Left hindlimb (tissue), 1 donor: Measurements from ENCODE around the gene FCRL5.

Experiments used
- DNase-seq: peaks from one replicate; pipeline ENCODE4 v3.0.0-alpha.2; 2018

The FCRL5 gene

DNA sequence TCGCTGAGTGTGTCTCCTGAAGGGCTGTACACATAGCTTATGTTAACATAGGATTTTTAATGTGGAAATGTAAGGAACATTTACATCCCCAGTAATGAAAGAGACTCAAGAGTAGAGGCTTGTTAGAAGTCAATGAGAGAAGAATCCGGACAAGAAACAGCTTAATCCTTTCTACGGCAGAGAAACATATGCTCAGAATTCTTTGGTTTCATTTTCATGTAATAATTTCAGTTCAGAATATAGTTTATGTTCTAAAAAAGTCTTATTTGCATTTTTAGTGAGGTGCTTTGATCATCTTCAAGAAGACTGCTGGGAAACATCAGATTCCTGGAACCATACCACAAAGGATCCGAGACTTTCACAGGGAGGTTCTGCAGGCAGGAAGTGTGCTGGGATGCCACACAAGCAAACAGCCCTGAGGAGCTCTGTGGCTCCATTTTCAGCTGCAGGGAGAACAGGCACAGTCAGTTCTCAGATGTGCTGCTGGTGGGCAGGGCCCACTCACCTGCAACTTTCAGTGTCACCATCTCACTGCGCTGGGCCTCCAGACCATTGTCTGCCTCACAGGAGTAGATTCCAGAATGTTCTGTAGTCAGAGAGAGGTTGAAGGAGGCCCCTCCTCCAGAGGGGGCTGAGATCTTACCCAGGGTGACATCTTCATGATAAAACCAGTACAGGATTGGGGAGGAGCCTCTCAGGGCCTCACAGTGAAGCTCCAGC is 28.4 kb downstream of the FCRL5 start:
- no peak for DNase-seq

DNA sequence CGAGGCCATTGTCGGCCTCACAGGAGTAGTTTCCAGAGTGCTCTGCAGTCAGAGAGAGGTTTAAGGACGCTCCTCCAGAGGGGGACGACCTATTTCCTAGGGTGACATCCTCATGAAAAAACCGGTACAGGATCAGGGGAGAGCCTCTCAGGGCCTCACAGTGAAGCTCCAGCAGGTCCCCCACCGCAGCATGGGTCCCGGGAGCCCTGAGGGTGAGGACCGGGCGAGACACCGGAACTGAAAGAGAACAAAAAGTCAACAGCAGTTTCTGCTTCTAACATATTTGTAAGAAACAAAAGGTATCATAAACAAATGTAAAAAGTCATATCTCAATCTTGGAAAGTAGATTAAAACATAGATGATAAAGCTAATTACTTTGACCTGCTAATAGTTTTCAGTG is 31.3 kb downstream of the FCRL5 start:
- no peak for DNase-seq

DNA sequence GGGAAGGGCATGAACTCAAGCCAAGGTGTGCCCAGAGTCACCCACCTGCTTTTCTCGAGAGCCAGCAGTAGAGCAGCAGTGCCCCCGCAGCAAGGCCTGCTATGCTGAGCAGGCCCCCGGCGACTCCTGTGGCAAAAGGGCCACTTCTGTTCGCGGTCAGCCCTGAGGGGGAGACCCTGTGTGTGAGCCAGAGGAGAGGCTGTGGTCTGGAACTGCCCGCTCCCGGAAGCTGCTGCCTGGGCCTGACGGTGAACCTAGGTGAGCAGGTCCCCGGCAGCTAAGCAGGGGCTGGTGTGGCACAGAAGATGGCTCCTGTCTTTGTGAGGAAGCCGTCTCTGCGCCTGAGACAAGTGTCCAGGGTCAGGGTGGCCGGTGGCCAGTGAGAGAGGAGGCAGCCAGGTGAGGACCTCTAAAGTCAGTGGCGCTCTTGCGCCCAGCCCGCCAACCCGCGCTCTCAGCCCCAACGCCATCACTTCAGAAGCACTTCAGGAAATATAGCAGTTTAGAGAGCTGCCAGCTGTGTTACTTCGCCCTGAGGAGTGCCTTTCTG is 31.9 kb downstream of the FCRL5 start:
- no peak for DNase-seq

GRCh38 chr1:157519451-157519850 is 32.9 kb downstream of the FCRL5 start:
- DNase-seq = no peak

- DNase-seq = no peak
Measured at GRCh38 chr1:157517016-157517415, 35.3 kb downstream of the FCRL5 start.

DNA sequence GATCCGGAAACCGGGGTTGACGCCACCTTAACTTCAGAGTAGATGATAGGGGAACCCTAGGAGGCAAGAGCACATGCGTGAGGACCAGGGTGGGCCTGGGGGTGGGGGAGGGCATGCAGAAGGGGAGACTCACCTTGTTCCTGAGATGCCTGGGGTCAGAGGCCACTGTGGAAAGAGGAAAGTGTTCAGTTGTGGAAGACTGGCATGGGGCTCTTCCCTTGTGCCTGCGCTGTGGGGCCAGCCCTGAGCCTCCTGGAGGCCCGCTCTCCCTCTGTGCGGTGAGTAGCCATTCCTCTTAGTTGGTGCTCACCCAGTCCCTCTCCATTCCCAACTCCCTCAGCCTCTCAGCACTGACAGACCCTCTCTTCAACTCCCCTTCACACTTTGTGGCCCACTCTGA is 36.6 kb downstream of the FCRL5 start:
- DNase-seq = no peak

GRCh38 chr1:157515141-157515540 is 37.2 kb downstream of the FCRL5 start:
- no peak for DNase-seq

GRCh38 chr1:157512036-157512969 is 40.0 kb downstream of the FCRL5 start:
- DNase-seq = no peak

DNA sequence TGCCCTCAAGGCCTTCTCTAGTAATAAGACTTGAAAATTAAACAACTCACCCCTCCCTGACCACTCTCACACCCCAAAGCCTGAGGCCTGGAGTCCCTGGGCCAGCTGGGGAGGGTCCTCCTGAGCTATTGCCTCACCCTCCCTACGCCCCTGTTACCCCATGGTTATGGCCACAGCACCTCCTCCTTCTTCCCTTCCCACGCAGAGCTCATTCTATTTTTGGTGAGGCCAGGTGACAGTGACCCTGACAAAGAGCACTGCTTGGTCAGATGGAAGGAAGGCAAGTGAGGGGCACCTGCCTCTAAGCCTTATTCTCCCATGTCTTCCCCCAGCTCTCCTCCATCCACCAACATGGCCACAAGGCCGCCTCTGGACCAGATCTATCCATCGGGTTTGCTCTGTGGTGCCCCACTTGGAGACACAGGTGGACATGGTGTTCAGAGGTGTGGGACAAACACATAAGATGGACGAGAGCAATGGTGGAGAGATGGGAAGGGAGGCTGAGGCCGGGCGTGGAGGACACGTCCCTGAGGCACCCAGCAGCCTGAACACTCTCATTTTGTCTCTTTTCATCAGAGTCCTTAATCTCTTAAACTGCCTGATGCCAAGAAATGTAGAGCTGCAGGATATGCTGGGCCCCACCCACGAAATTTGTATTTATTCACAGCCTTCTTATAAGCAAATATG is 42.6 kb downstream of the FCRL5 start:
- DNase-seq = no peak

GRCh38 chr1:157505481-157506272 is 46.6 kb downstream of the FCRL5 start:
- DNase-seq = peak; percentile 61

DNA sequence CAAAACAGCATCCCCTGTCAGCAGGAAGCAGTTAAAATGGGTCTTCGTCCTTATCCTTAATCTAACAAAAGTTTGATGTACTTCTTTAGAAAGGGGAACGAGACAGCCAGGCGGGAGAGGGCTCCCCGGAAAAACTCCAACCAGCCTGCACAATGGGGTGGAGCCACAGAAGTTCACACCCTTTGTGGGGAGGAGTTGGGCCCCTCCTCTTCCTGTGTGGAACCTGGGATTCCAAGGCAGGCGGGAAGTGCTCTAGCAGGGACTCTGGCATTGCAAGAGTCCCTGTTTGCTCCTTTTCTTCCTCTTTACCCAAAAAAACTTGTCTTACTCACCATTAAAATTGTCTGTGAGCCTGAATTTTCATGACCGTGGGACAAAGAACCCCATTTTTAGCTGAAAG is 47.7 kb downstream of the FCRL5 start:
- no peak for DNase-seq

DNA sequence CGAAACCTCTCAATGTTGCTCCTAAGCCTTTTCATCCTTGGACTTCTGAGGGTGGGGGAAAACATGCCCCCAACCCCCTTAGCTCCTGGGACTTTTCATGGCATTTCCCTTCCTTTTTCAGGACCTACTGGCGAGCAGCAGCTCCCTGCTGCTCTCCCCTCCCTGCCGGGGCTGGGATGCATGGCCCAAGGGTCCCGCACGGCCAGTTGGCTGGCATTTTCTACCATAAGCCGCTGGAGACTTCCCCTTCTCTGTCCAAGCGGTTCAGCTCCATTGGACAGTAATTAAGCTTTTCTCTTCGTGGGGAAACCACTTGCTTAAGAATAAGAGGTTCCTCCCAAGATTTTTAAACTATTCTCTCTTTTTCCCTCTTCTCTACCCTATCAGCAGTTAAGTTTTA is 52.8 kb downstream of the FCRL5 start:
- no peak for DNase-seq

DNA sequence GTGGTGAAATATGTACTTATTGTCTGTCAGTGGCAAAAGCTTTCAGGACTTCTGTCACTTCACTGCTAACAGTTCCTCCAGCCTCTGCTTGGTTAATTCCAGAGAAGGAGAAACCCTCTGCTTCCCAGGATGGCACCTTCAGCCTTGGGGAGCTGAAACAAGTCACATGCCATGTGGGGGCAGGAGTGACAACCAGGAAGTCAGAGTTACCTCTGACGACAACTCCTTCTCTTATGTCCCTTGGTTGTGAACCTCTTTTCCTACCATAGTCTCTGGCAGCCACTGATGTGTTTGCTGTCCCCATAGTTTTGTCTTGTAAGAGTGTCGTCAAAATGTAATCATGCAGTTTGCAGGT is 53.6 kb downstream of the FCRL5 start:
- no peak for DNase-seq

GRCh38 chr1:157497987-157498735 is 54.2 kb downstream of the FCRL5 start:
- DNase-seq = no peak

- DNase-seq = no peak
Measured at GRCh38 chr1:157497284-157497683, 55.0 kb downstream of the FCRL5 start.

- DNase-seq = no peak
Measured at GRCh38 chr1:157496121-157496526, 56.2 kb downstream of the FCRL5 start.

- DNase-seq = no peak
Measured at GRCh38 chr1:157495285-157495684, 57.0 kb downstream of the FCRL5 start.

- DNase-seq = no peak
Measured at GRCh38 chr1:157494093-157494492, 58.2 kb downstream of the FCRL5 start.

DNA sequence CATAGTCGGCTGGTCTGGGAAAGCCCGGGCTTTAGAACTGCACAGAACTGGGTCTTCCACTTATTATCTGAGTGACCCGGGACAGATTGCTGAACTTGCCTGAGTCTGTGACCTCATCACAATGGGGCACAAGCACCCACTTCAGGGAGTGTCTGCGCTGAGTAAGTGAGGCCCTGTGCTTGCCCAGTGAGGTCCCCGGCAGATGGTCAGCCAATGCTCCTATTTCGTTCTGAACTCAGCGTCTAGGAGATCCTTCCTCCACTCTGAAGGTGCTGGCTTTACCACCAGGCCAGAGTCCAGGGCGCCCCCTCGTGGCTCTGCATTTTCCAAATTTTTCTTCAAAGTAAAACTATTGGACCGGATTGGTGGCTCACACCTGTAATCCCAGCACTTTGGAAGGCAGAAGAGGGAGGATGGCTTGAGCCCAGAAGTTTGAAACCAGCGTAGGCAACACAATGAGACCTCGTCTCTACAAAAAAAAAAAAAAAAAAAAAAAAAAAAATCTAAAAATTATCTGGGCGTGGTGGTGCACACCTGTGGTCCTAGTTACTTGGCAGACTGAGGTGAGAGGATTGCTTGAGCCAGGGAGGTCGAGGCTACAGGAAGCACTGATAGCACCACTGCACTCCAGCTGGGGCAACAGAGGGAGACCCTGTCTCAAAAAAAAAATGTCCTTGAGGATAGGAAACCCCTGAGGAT is 61.7 kb downstream of the FCRL5 start:
- DNase-seq = peak; percentile 58

DNA sequence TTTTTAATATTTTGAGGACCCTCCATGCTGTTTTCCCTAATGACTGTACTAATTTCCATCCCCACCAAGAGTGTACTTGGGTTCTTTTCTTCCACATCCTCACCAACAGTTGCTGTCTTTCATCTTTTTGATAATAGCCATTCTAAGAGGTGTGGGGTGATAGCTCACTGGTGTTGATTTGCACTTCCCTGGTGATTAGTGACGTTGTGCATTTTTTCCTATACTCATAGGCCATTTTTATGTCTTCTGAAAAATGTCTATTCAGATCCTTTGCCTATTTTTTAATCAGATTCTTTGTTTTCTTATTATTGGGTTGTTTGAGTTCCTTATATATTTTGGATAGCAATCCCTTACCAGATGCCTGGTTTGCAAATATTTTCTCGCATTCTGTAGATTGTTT is 64.2 kb downstream of the FCRL5 start:
- no peak for DNase-seq

- no peak for DNase-seq
Measured at GRCh38 chr1:157487504-157487903, 64.8 kb downstream of the FCRL5 start.
